Osteoblast (primary cell): ENCODE data around the gene CDK10. TPM values are rescaled to one million over a fixed set of nuclear protein-coding genes. Genes with fewer than 3 reads are reported as not detected.

Source experiments
- DNase-seq: peaks from one replicate; pipeline ENCODE4 v3.0.0; 2011; ENCODE audit warnings: low spot score, mixed read lengths; ENCODE audit not compliant: insufficient read length; ENCODE audit errors: missing footprints
- H2AFZ ChIP-seq: 2 replicates; pipeline ENCODE4 v1.6.0; 2011; ENCODE audit warnings: mild to moderate bottlenecking, low read length
- H3K27ac ChIP-seq: 2 replicates; pipeline ENCODE4 v1.5.1; 2011; ENCODE audit warnings: mild to moderate bottlenecking, low read depth, low read length, moderate library complexity
- H3K27me3 ChIP-seq: 2 replicates; pipeline ENCODE4 v1.6.0; 2012; ENCODE audit warnings: mild to moderate bottlenecking, control low read depth, inconsistent platforms, low read length, moderate library complexity; ENCODE audit not compliant: insufficient read depth
- H3K36me3 ChIP-seq: 2 replicates; pipeline ENCODE4 v1.5.1; 2011; ENCODE audit warnings: mild to moderate bottlenecking, low read length, control low read depth, moderate library complexity; ENCODE audit not compliant: insufficient read depth
- H3K4me1 ChIP-seq: 2 replicates; pipeline ENCODE4 v1.5.1; 2011; ENCODE audit warnings: mild to moderate bottlenecking, low read length, control low read depth, moderate library complexity; ENCODE audit not compliant: insufficient read depth
- H3K4me2 ChIP-seq: 2 replicates; pipeline ENCODE4 v1.6.0; 2011; ENCODE audit warnings: mild to moderate bottlenecking, low read length; ENCODE audit not compliant: insufficient read depth
- H3K4me3 ChIP-seq: fragments of 200-600 bp; sonication (generic); 3 replicates; pipeline ENCODE4 v1.5.1; 2012; ENCODE audit warnings: mild to moderate bottlenecking, low read length, inconsistent platforms; ENCODE audit not compliant: insufficient read depth
- H3K79me2 ChIP-seq: 2 replicates; pipeline ENCODE4 v1.6.0; 2012; ENCODE audit warnings: mild to moderate bottlenecking, low read length, control low read depth, inconsistent platforms; ENCODE audit not compliant: insufficient read depth
- H3K9me3 ChIP-seq: 2 replicates; pipeline ENCODE4 v1.5.1; 2011; ENCODE audit warnings: low read depth, low read length, control low read depth
- H4K20me1 ChIP-seq: 2 replicates; pipeline ENCODE4 v1.6.0; 2012; ENCODE audit warnings: mild to moderate bottlenecking, low read length, control low read depth; ENCODE audit not compliant: insufficient read depth
- CTCF ChIP-seq: IDR thresholded peaks from 2 replicates; pipeline ENCODE4 v1.5.1; 2011; ENCODE audit warnings: mild to moderate bottlenecking, low read depth, low read length, moderate library complexity; ENCODE audit errors: extremely low read depth
- total RNA-seq: library from RNA; depleted of rRNA; stranded (reverse); fragments of >200 nt; gene quantifications from 2 replicates; pipeline ENCODE4 v1.2.3, GENCODE V29; 2012

The CDK10 gene
- total RNA-seq, 1 donor = 37.6 TPM

- Histone ChIP-seq H4K20me1 (peaks cover 28% of the 10 kb centered on the region), H2AFZ (no peak overlapping the region), H3K4me3 (no peak overlapping the region), H3K27me3 (no peaks in the 10 kb centered on the region), H3K9me3 (no peaks in the 10 kb centered on the region), H3K36me3 (peaks cover 40% of the 10 kb centered on the region), H3K79me2 (peaks cover 57% of the 10 kb centered on the region), H3K27ac (no peak overlapping the region), H3K4me2 (no peak overlapping the region), H3K4me1 (peaks cover 26% of the 10 kb centered on the region)
- DNase-seq = no peak
- no peak for TF ChIP-seq CTCF
Measured at GRCh38 chr16:89723279-89724250, 37.1 kb downstream of the CDK10 start.

- H2AFZ ChIP-seq = no peak overlapping the region
- no peak for TF ChIP-seq CTCF
Measured at GRCh38 chr16:89727406-89728120, 41.1 kb downstream of the CDK10 start.

GRCh38 chr16:89729293-89729692, 42.8 kb downstream of the CDK10 start:
- Histone ChIP-seq H3K4me3 (no peak overlapping the region), H3K79me2 (peaks cover 55% of the 10 kb centered on the region), H3K27ac (no peak overlapping the region), H4K20me1 (peaks cover 13% of the 10 kb centered on the region), H3K36me3 (peaks cover 74% of the 10 kb centered on the region), H2AFZ (no peak overlapping the region), H3K27me3 (no peaks in the 10 kb centered on the region), H3K9me3 (no peaks in the 10 kb centered on the region), H3K4me2 (no peak overlapping the region), H3K4me1 (no peaks in the 10 kb centered on the region)
- TF ChIP-seq CTCF = no peak
- DNase-seq = no peak

More at GRCh38 chr16:89727406-89728120, 41.1 kb downstream of the CDK10 start:
- Histone ChIP-seq H3K36me3 (peaks cover 74% of the 10 kb centered on the region), H3K27me3 (no peaks in the 10 kb centered on the region), H3K27ac (no peak overlapping the region), H3K79me2 (peaks cover 68% of the 10 kb centered on the region), H4K20me1 (peaks cover 29% of the 10 kb centered on the region), H3K4me2 (no peak overlapping the region), H3K4me1 (peaks cover 7% of the 10 kb centered on the region), H3K9me3 (no peaks in the 10 kb centered on the region), H3K4me3 (no peak overlapping the region)
- no peak for DNase-seq
